Stimulated activated CD8-positive, alpha-beta memory T cell treated with anti-CD3 and anti-CD28 coated beads, Interleukin-4, amount 100 ng/mL, for 1 hour (primary cell): ENCODE measurements around the gene STX8.
"Not testable (repeated sequence)": the region's sequence is repeated elsewhere in the genome, so short reads cannot be mapped to it uniquely, and the experiment has no call there.

Experiments
- DNase-seq, 2 donors: peaks; one replicate each; pipeline ENCODE4 v3.0.0-alpha.2; 2020; ENCODE audit warnings: low read depth in 2 of 2, low spot score in 1 of 2

STX8 gene

DNA sequence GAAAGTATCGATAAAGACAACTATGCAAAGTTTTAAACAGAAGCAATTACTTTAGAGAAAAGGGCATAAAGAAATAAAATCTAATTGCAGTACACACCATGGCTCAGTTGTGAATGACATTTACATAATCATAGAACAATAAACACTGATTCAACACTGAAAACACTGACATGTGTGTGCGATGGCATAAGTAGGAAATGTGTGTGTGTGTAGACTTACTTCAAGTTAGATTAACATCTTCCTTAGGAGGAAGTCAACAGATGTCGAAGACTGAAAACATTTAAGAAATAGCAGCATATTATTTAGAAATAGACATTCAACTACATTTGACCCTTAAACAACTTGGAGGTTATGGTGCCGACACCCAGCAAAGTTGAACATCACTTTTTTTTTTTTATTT is 172.4 kb downstream of the STX8 start:
- no peak for DNase-seq

DNA sequence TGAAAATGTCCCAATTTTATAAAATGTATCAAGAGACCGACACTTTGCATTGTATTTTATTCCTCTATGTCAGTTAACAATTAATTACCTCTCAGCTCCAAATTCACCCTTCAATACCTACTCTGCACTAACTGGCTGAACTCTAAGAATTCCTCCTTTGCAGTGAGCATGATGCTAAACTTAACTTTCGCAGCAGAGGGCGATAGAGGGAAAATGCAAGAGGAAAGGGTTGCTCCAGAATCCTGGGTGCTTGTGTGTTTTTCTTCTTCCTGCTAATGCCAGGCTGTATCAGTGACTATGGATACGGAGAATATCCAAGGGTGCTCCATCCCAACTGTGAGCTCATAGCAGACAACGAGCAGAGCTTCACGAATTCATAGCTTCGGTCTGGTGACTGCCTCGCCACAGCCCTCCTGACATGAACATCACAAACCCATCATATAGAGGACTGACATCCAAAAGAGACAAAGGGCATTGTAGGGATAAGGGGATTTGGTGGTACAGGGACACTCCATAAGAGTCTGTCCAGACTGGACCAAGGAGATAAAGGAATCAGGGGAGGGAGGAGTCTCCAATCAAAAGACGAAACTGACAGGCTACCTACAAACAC is 172.9 kb downstream of the STX8 start:
- no peak for DNase-seq

GRCh38 chr17:9401434-9401833 is 174.2 kb downstream of the STX8 start:
- no peak for DNase-seq

DNA sequence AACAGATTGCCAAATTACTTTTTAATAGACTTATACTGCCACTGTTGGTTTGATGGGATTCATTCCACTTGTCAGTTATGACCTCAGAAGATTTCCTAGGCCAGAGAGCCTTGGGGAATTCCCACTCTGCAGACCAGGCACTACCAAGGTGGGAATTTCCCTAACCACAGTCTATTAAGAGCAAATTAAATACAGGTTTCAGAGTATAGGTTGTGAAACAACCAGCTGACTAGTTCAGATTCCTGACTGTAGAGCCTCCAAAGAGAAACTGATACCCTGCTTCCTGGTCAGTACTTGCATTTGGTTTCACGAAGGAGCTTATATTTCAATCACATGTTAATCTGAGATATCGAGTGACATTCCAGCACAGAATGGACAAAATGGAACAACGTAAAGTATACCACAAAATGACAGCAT is 186.5 kb downstream of the STX8 start:
- no peak for DNase-seq

DNA sequence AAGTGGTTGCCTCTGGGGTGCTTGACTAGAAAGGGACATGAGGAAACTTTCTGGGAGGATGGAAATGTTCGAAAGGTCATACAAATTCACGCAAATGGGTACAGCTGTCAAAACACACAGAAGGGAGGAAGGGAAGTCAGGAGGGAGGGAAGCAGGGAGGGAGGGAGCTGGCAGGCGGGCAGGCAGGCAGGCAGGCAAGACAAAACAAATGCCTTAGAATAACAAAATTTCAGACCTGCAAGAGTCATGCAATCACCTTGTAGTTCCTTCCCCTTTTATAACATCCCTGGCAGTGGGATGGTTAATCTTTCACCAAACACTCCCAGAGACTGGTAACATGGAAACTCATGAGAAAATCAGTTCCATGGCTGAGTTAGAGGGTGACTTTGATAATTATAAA is 189.2 kb downstream of the STX8 start:
- no peak for DNase-seq

- no peak for DNase-seq
Observed at GRCh38 chr17:9383826-9384225, 191.8 kb downstream of the STX8 start.

GRCh38 chr17:9382626-9383025 is 193.0 kb downstream of the STX8 start:
- DNase-seq: no peak

- no peak for DNase-seq
Observed at GRCh38 chr17:9381068-9381467, 194.6 kb downstream of the STX8 start.

GRCh38 chr17:9380361-9380760 is 195.3 kb downstream of the STX8 start:
- DNase-seq: no peak

GRCh38 chr17:9376177-9376576 is 199.4 kb downstream of the STX8 start:
- DNase-seq: not testable (repeated sequence)

- no peak for DNase-seq
Observed at GRCh38 chr17:9371019-9371418, 204.6 kb downstream of the STX8 start.

DNA sequence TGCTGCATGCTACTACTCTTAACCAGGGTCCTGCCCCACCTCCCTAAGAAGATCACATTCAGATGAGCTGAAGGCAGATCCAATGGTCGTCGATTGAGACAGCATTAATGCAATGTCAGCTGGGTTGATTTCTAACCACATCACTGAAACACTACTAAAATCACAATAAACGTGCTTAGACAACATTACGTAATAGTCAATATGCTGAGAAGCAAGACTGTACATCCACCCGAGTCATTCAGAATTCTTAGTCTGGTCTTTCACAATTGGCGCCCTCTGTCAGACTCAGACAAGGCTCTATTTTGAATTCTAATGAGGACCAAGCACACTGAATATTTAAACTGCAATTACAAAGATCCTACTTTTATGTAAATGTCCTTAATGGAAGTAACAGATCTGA is 205.2 kb downstream of the STX8 start:
- DNase-seq: no peak

DNA sequence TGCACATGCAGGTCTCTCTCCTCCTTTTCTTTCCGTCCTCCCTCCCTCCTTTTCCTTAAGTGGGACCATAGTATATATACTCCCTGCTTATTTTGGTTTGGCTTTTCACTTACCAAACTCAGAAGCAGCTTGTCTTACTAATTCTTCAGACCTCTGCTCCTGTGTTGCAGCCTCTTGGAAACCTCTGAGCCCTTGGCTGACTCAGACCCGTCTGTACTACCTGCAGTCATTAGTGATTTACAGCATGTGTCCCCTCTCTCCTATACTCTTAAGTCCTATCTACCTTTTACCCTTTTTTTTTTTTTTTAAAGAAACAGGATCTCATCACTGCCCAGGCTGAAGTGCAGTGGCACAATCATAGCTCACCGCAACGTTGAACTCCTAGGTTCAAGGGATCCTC is 207.0 kb downstream of the STX8 start:
- no peak for DNase-seq

- no peak for DNase-seq
Observed at GRCh38 chr17:9367156-9367555, 208.5 kb downstream of the STX8 start.

- DNase-seq: no peak
Observed at GRCh38 chr17:9364837-9365430, 210.7 kb downstream of the STX8 start.

DNA sequence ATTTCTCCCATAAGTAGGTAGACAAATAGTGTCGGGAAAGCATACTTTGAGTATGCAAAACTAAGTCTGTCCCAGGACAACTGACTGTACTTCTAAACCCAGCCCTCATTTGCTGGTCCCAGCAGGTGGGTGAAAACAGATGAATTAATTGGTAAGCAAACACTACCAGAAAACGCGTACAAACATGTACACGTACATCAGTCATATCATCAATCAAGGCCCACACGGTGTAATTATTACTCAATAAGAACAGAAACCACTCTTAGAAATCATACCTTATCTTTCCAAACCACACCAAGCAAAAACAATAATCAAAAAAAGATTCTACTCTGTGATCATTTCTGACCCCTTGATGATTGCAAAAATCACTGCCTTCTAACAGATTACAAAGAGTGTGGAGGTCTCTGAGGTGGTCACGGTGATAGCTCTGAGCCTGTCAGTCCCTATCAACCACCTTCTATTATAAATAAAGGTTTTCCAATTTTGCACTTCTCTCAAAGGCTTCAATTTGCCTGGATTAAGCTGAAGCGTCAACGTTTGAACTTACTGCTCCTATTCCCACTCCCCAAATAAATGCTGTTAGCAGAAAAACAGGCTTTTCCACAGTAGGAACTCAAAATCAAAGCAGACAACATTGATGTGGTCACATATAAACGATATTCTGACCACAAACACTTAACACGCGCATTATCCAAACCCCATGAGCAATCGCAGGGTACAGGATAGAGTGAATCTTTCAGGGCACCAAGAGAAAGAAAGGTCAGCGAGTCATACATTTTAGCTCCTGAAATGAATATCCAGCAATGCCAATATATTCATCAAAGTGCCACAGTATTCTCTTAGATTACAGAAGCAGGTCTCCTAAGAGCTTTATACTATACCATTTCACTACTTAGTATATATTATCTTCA is 211.9 kb downstream of the STX8 start:
- no peak for DNase-seq

- DNase-seq: no peak
Observed at GRCh38 chr17:9361188-9361955, 214.2 kb downstream of the STX8 start.

GRCh38 chr17:9360677-9361081 is 214.9 kb downstream of the STX8 start:
- no peak for DNase-seq

- no peak for DNase-seq
Observed at GRCh38 chr17:9356488-9356911, 219.1 kb downstream of the STX8 start.

GRCh38 chr17:9355846-9356245 is 219.8 kb downstream of the STX8 start:
- no peak for DNase-seq

DNA sequence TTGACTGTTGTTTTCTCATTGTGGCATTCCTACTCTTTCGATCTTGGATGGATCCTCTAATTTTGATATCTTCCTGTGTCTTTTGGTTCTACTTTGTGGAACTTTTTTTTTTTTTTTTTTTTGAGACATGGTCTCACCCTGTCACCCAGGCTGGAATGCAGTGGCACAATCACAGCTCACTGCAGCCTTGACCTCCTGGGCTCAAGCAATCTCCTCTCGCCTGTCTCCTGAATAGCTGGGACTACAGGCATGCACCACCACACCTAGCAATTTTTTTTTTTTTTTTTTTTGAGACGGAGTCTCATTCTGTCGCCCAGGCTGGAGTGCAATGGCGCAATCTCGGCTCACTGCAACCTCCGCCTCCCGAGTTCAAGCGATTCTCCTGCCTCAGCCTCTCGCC is 220.4 kb downstream of the STX8 start:
- DNase-seq: not testable (repeated sequence)
